ENCODE data around the gene AP1S1. TPM values are rescaled to one million over a fixed set of nuclear protein-coding genes. Genes with fewer than 3 reads are reported as not detected.
A peak's percentile ranks its signal among the peaks of the same experiment; 100 is the strongest.

Gene AP1S1
- total and polyA plus RNA-seq, 9 of the 15 experiments (the other 6 are each of a cell fraction or from before 2014, with no cell fraction given): 4.4 to 149 (median 89.4) TPM

- no peak for TF ChIP-seq PBX2 (CRISPR knock-in tag; IDR thresholded peaks at IDR 0.05; ENCODE audit: low read depth)
- TF ChIP-seq PBX2 (tag; conservative IDR thresholded peaks at IDR 0.05; ENCODE audit: low read depth): no peak
- TF ChIP-seq HDAC3 (IDR thresholded peaks at IDR 0.05; ENCODE audit: borderline replicate concordance, partially characterized antibody): no peak
- TF ChIP-seq ZBTB2 (IDR thresholded peaks at IDR 0.05): peak; percentile 55; the same call in 1 of the 2 replicates
- TF ChIP-seq ETV1 (tag; conservative IDR thresholded peaks at IDR 0.05; ENCODE audit: low read depth): peak; percentile 41
- TF ChIP-seq MNT (conservative IDR thresholded peaks at IDR 0.05): peak in 1 of 2 experiments; percentile 49; a peak in 1 of 4 replicates
- 0 out of 2 replicates have a peak, but pooled peaks have one; percentile 57 for TF ChIP-seq ZNF584 (CRISPR knock-in tag; IDR thresholded peaks at IDR 0.05; ENCODE audit: low read depth)
- no peak for TF ChIP-seq ATF1 (CRISPR knock-in tag; IDR thresholded peaks at IDR 0.05)
- TF ChIP-seq ATF1 (tag; IDR thresholded peaks at IDR 0.05): 0 out of 2 replicates have a peak, but pooled peaks have one; percentile 27
- 0 out of 4 replicates have a peak, but pooled peaks of 1 of the 2 experiments have one; percentile 26 for TF ChIP-seq FOXK2 (conservative IDR thresholded peaks at IDR 0.05 in 1 of 2, IDR thresholded peaks at IDR 0.05 in 1 of 2; ENCODE audit: low read depth in 2 of 2)
- TF ChIP-seq POLR2G (IDR thresholded peaks at IDR 0.05; ENCODE audit: low read depth, low read length): peak; percentile 79
- peak; percentile 23 for TF ChIP-seq POLR2B (IDR thresholded peaks at IDR 0.05; ENCODE audit: low read depth, partially characterized antibody)
- peak; percentile 26; the same call in 1 of the 2 replicates for TF ChIP-seq SMARCA4 (IDR thresholded peaks at IDR 0.05)
- TF ChIP-seq HDAC1 (IDR thresholded peaks at IDR 0.05): 0 out of 4 replicates have a peak, but pooled peaks of 1 of the 2 experiments have one; percentile 18
- no peak for TF ChIP-seq NR2C1 (IDR thresholded peaks at IDR 0.05)
- peak; percentile 49; the same call in 1 of the 2 replicates for TF ChIP-seq NR2C1 (tag; IDR thresholded peaks at IDR 0.05)
- no peak for TF ChIP-seq ZNF655 (CRISPR knock-in tag; IDR thresholded peaks at IDR 0.05)
- TF ChIP-seq ZNF445 (CRISPR knock-in tag; IDR thresholded peaks at IDR 0.05; ENCODE audit: low read depth): 0 out of 2 replicates have a peak, but pooled peaks have one; percentile 13
- TF ChIP-seq SP1 (CRISPR knock-in tag; IDR thresholded peaks at IDR 0.05): no peak
- no peak for TF ChIP-seq SAFB (IDR thresholded peaks at IDR 0.05; ENCODE audit: borderline replicate concordance, low read depth, low read length)
Measured at GRCh38 chr7:101126651-101127459, 27.4 kb upstream of the AP1S1 start, which contains the start of gene SERPINE1 (continued).
